GM12878 (cell line): Measurements from ENCODE around the gene FAM111B. TPM values are rescaled to one million over a fixed set of nuclear protein-coding genes. Genes with fewer than 3 reads are reported as not detected.

Experiments used
- BCLAF1 ChIP-seq: fragments of 450-650 bp; IDR thresholded peaks from 2 replicates; pipeline ENCODE4 v1.6.1; 2017; ENCODE audit warnings: antibody characterized with exemption, mild to moderate bottlenecking, moderate library complexity
- CBFB ChIP-seq: IDR thresholded peaks from 2 replicates; pipeline ENCODE4 v1.6.1; 2016; ENCODE audit warnings: antibody characterized with exemption, low read depth
- CHD2 ChIP-seq: IDR thresholded peaks from 2 replicates; pipeline ENCODE4 v1.6.1; 2011; ENCODE audit warnings: low read depth, low read length, improper control_type of control experiment, borderline replicate concordance
- DPF2 ChIP-seq: fragments of 450-650 bp; IDR thresholded peaks from 2 replicates; pipeline ENCODE4 v1.6.1; 2017; ENCODE audit warnings: mild to moderate bottlenecking
- E2F8 ChIP-seq: fragments of 450-650 bp; IDR thresholded peaks from 2 replicates; pipeline ENCODE4 v1.6.1; 2018; ENCODE audit warnings: mild to moderate bottlenecking, low read depth, moderate library complexity; ENCODE audit not compliant: partially characterized antibody
- JUND ChIP-seq: IDR thresholded peaks from 2 replicates; pipeline ENCODE4 v1.6.1; 2012; ENCODE audit warnings: low read depth, mild to moderate bottlenecking, low read length, improper control_type of control experiment, moderate library complexity
- MAX ChIP-seq: IDR thresholded peaks from 2 replicates; pipeline ENCODE4 v1.6.1; 2012; ENCODE audit warnings: low read depth, low read length, improper control_type of control experiment
- MTA3 ChIP-seq: IDR thresholded peaks from 2 replicates; pipeline ENCODE4 v1.6.1; 2012; ENCODE audit warnings: low read length, inconsistent platforms, borderline replicate concordance
- NFYB ChIP-seq: IDR thresholded peaks from 2 replicates; pipeline ENCODE4 v1.6.1; 2011; ENCODE audit warnings: low read depth, mild to moderate bottlenecking, low read length, improper control_type of control experiment, moderate library complexity; ENCODE audit not compliant: insufficient read depth
- NKRF ChIP-seq: fragments of 450-650 bp; conservative IDR thresholded peaks from 2 replicates; pipeline ENCODE4 v1.6.1; 2017; ENCODE audit warnings: mild to moderate bottlenecking, moderate library complexity
- PKNOX1 ChIP-seq: fragments of 450-650 bp; IDR thresholded peaks from 2 replicates; pipeline ENCODE4 v1.6.1; 2016; ENCODE audit warnings: mild to moderate bottlenecking
- SIX5 ChIP-seq: IDR thresholded peaks from 2 replicates; pipeline ENCODE4 v1.6.1; 2011; ENCODE audit warnings: mild to moderate bottlenecking, low read depth, low read length, moderate library complexity; ENCODE audit not compliant: severe bottlenecking
- SMARCA5 ChIP-seq: fragments of 450-650 bp; IDR thresholded peaks from 2 replicates; pipeline ENCODE4 v1.6.1; 2017; ENCODE audit warnings: mild to moderate bottlenecking
- TARDBP ChIP-seq: IDR thresholded peaks from 2 replicates; pipeline ENCODE4 v1.6.1; 2016; ENCODE audit warnings: borderline replicate concordance
- TCF12 ChIP-seq: IDR thresholded peaks from 2 replicates; pipeline ENCODE4 v1.6.1; 2011; ENCODE audit warnings: low read depth, mild to moderate bottlenecking, low read length
- USF2 ChIP-seq: IDR thresholded peaks from 2 replicates; pipeline ENCODE4 v1.6.1; 2011; ENCODE audit warnings: low read depth, low read length, improper control_type of control experiment, borderline replicate concordance
- polyA plus RNA-seq, 11 experiments: library from polyadenylated mRNA; depleted of rRNA in 4 of 11; unstranded in 6 of 11; stranded (reverse) in 5 of 11; fragments of >200 nt; fragmentation: Nextera tagmentation in 4 of 11; fragmentation: Illumina TruSeq in 1 of 11; extraction: Ambion mirVana in 4 of 11; extraction: Trizol in 1 of 11; gene quantifications; 1 replicate in 1 of 11; 2 replicates in 10 of 11; pipeline versions ENCODE4 v1.2.1 to v1.2.3, GENCODE V29; 2011 to 2016; ENCODE audit warnings: inconsistent platforms in 2 of 11, missing spikeins in 2 of 11, low read depth in 1 of 11
- total RNA-seq, 4 experiments: library from RNA; depleted of rRNA in 3 of 4; stranded (reverse); fragments of >200 nt in 3 of 4; fragmentation: Illumina TruSeq in 1 of 4; extraction: Trizol in 1 of 4; gene quantifications; 2 replicates each; pipeline versions ENCODE4 v1.2.1 to v1.2.3, GENCODE V29; 2013 to 2021

The FAM111B gene
- total and polyA plus RNA-seq, 10 of the 15 experiments (the other 5 are each of a cell fraction or from before 2014, with no cell fraction given), result 35.9 to 97.2 (median 62.1) TPM

- TF ChIP-seq SIX5, result no peak
- no peak for TF ChIP-seq JUND
- peak; percentile 72; the same call in 1 of the 2 replicates for TF ChIP-seq CHD2
- TF ChIP-seq CBFB, result peak; percentile 54; the same call in 1 of the 2 replicates
- peak; percentile 94 for TF ChIP-seq E2F8
- no peak for TF ChIP-seq TARDBP
- peak; percentile 68 for TF ChIP-seq NKRF
- TF ChIP-seq MAX, result peak; percentile 12; the same call in 1 of the 2 replicates
- no peak for TF ChIP-seq BCLAF1
- TF ChIP-seq TCF12, result peak; percentile 65; the same call in 1 of the 2 replicates
- TF ChIP-seq MTA3, result no peak
- TF ChIP-seq USF2, result no peak
- TF ChIP-seq NFYB, result peak; percentile 93
- peak; percentile 81 for TF ChIP-seq DPF2
- TF ChIP-seq SMARCA5, result no peak
- peak; percentile 98 for TF ChIP-seq PKNOX1
These were observed at the start of gene FAM111B (continued) for GRCh38 chr11:59106363-59107336.
